Skin of body (tissue), 2 donors: ENCODE results near the gene SIK2. TPM values are rescaled to one million over a fixed set of nuclear protein-coding genes. Genes with fewer than 3 reads are reported as not detected.

ENCODE experiments used
- DNase-seq: peaks from one replicate; lab custom pipeline; 2025; lab: John Stamatoyannopoulos, UW
- total RNA-seq: library from RNA; depleted of rRNA; stranded (reverse); fragments of >200 nt; gene quantifications from one replicate; pipeline ENCODE4 v1.2.3, GENCODE V29; 2014

The SIK2 gene
- 20.7 TPM for total RNA-seq

DNA sequence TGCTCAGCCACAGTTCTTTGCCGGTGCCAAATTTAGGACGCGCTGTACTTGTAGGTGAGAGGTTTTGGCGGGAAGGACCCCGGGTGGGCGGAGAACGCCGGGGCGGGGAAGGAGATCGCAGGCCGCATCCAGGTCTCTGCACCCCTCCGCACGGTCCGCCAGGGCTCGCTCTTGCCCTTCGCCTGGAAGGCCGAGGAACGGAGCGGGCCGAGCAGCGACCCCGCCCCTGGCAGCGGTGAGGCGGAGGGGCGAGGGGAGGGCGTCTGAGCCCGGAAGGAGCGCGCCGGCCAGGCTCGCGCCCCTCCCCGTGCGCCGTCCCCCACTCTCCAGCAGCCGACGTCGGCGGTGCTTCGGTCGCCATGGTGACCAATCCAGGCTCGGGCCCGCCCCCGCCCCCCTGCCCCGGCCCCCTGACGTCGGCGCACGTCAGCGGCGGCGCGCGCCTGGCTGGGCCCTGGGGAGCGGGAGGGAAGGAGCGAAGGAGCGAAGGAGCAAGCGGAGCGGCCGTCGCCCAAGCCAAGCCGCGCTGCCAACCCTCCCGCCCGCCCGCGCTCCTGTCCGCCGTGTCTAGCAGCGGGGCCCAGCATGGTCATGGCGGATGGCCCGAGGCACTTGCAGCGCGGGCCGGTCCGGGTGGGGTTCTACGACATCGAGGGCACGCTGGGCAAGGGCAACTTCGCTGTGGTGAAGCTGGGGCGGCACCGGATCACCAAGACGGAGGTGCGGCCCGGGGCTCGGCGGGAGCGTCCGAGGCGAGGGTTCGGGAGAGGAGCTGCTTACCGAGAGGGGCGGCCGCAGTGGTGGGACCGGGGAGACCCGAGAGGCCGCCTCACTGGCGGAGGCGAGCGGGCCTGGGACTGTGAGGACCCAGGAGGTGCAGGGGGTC, at the start of gene SIK2:
Gene SIK2, plus strand, starts transcription at position 471 of the 886 bp plus-strand sequence. Its CDS starts 115 bp downstream, at position 586.
- DNase-seq, result peak; percentile 95

DNA sequence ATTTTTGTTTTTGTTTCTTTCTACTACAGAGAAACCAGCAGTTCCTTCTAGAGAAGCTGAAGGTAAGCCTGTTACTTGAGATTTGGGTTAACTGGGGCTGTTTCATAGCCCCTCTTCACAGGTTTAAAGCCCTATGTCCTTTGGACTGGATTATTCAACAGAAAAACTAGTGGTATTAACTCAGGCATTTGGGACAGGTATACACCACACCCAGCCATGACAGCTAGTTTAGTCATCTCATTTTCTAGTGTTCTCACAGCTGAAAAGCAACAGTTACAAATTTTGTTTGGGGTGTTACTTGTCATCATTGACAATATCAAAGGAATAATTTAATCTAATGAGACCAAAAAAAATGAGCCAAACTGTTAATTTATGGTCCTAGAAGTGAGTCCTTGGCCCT, 47.7 kb upstream of the SIK2 start:
- DNase-seq, result no peak

DNA sequence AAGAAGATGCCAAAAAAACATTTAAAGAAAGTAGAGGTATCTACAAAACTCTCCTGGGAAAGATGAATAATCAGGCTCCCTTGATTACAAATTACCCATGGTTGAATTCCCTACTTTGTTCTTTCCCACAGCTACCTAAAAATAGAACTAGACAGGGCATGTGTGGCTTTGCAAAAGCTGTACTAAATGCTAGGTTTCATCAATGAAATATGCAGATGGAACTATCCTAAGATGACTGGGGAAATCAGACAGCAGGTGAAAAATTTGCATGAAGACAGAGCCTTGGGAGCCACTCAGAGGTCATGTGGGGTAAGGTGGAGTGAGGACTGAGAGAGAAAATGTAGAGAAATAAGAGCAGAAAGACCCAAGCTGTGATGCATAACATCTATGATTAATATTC, 47.0 kb upstream of the SIK2 start:
- DNase-seq, result no peak

DNA sequence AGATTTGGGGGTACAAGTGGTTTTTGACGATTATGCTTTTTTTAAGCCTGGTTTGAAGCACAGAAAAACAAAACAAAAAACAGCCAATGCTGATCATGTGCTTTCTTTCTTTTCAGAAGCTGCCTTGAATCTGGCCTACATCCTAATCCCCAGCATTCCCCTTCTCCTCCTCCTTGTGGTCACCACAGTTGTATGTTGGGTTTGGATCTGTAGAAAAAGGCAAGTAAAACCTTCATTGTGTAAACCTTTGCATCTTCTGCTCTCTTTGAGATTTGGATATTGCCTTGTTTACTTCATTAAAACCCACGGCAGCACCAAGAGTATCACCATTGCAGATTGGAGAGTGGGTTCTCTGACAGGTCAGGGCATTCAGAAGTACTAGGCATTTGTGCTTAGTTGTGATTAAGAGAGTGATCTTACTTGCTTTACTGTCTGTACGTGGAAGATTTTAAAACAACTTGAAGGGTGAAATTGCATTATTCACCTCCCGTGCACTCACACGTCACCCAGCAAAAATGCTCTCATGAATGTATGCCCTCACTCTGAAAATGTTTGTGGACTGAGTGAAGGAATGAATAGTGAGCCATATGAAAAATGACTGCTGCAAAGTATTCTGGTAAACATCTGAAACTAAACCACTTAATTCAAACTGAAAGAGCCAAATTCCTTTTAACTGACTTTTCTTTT, 44.7 kb upstream of the SIK2 start:
- DNase-seq, result peak; percentile 23

DNA sequence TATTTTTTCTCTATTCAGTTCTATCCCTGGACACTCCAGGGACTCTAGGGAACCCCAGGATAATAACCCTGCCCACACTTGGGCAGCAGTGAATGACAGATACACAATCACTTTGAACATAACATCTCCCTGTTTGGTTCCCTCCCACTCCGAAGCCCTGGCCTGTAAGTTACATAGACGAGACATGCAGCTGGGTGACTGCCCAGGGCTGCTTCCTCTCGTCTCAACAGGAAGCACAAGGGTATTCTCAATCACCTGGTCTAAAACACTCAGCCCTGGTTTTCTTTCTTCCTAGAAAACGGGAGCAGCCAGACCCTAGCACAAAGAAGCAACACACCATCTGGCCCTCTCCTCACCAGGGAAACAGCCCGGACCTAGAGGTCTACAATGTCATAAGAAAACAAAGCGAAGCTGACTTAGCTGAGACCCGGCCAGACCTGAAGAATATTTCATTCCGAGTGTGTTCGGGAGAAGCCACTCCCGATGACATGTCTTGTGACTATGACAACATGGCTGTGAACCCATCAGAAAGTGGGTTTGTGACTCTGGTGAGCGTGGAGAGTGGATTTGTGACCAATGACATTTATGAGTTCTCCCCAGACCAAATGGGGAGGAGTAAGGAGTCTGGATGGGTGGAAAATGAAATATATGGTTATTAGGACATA, 42.3 kb upstream of the SIK2 start:
- no peak for DNase-seq

DNA sequence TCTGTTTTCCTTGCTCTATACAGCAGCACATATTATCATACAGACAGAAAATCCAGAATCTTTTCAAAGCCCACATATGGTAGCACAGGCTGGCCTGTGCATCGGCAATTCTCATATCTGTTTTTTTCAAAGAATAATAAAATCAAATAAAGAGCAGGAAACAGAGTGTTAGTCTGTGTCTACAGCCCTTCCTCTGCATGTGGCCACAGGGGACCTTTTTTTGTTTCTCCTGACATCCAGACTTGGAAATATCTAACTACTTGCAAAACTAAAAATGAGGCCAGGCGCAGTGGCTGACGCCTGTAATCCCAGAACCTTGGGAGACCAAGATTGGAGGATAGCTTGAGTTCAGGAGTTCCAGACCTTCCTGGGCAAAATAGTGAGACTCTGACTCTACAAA, 41.4 kb upstream of the SIK2 start:
- DNase-seq, result no peak

DNA sequence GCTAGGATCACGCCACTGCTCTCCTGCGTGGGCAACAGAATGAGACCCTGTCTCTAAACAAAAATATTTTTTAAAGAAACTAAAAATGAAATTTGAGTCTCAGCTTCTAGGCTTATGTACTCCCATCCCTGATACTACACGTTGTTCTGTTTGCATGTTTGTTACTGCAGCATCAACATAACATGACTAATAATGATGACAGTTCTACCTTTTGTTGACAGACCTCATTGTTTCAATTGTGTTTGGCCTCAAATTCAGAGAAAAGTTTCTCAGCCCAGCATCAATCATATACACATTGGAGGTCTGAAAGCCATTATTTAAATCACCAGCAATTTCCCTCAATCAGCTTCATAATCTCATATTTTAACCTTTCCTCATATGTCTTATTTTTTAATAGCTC, 40.9 kb upstream of the SIK2 start:
- no peak for DNase-seq

DNA sequence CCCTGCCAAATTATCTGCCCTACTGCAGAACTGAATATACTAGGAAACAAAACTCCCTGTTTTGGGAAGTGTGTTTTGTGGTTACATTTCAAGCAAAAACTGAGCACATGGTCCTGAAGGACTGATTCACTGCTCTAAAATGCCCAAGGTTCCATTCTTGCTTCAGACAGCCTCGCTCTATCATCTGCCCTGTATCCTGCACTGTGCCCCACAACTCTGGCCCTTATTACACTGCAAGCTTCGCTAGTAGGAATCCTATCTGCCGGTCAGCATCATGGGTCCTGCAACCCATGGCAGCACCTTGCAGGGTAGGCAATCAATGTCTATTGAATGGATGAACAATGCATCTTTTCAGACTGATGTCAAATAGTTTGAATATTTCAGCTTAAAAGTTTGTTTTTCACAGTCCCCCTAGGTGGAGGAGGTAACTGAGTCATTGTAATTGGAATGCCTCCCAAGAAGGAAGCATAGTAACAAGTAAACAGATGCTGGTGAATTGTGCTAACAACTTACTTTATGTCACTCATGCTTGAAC, 40.4 kb upstream of the SIK2 start:
- no peak for DNase-seq

DNA sequence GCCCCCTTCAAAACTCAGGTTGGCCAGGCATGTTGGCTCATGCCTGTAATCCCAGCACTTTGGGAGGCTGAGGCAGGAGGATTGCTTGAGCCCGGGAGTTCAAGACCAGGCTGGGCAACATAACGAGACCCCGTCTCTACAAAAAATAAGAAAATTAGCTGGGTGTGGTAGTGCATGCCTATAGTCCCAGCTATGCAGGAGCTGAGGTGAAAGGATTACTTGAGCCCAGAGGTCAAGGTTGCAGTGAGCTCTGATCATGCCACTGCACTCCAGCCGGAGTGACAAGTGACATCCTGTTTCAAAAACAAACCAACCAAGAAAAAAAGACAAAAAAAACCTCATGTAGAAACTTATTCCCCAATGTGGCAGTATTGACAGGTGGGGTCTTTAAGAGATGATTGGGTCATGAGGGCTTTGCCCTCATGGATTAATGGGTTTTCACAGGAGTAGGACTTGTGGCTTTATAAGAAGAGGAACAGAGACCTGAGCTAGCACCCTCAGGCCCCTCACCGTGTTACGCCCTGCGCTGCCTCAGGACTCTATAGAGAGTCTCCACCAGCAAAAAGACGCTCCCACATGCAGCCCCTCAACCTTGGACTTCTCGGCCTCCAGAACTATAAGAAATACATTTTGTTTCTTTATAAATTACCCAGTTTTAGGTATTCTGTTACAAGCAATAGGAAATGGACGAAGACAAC, 39.4 kb upstream of the SIK2 start:
- no peak for DNase-seq

DNA sequence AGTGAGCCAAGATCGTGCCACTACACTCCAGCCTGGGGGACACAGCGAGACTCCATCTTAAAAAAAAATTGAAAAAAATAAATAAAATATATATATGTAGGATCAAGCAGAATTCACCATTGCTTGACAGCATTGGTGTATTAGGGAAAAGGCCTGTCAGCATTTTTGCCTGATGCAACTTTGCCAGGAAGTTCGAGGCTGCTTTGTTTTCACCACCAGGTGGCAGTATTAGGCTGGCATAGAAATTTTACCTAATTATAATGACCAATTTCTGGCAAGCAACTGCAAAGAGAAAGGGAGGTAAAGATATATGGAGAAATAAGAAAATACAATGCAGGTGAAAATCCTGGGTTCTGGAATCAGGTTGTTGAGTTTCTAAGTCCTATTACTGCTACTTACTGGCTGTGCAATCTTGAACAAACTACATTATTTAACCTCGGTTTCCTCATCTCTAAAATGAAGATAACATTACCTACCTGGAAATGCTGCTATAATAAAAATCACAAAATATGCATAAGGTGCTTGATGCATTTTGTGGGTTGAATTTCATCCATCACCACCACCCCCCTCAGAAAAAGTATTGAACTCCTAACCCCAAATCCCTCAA, 37.0 kb upstream of the SIK2 start:
- DNase-seq, result peak; percentile 72

DNA sequence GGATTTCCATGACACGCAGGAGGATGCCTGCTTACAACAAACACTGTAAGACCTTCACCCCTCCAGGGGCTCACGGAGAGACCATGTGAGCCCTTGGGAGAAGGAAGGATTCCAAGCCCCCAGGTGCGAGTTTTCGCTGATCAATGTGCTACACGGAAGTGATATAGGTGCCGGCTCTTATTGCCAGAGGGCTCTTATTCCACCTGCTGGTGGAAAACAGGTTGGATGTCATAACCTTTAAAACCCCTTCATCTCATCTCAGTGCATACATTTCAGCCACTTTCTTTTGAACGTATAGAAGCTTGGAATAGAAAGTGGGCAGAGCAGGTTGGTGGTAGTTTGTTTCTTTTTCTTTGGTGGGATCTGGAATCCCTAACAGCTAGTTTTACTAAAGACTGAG, 35.9 kb upstream of the SIK2 start:
- no peak for DNase-seq

DNA sequence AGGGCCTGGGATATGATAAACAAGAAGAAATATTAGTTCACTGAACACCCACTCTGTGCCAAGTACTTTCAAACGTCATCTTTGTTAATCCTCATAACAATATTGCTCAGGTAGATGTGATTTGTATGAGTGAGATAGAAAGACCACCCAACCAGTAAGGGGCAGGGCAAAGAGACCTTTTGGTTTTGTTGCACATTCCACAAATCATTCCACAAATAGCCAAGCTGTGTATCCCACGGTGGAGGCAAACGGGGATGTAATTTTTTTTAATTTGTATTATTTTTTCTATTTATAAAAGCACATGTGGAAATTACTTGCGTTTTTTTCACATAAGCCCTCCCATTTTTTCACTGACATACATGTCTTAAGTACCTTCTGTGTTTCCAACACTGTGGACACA, 32.8 kb upstream of the SIK2 start:
- no peak for DNase-seq

DNA sequence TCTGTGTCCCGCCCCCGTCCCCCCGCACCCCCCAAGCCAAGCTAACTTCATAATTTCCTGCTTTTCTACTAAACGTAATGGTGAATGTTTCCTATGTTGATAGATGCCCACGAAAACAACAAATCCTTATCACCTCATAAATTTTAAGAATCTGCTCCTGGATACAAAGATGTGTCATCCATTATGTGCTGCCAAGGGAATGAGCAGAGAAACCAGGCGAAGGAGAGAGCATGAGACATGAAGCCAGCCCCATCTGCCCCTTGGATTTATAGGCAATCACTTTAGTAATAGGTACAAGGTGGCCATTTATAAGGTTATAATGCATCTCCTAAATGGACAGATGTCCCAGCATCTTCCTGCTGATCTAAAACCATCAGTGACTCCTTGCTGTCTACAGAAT, 31.5 kb upstream of the SIK2 start:
- no peak for DNase-seq

DNA sequence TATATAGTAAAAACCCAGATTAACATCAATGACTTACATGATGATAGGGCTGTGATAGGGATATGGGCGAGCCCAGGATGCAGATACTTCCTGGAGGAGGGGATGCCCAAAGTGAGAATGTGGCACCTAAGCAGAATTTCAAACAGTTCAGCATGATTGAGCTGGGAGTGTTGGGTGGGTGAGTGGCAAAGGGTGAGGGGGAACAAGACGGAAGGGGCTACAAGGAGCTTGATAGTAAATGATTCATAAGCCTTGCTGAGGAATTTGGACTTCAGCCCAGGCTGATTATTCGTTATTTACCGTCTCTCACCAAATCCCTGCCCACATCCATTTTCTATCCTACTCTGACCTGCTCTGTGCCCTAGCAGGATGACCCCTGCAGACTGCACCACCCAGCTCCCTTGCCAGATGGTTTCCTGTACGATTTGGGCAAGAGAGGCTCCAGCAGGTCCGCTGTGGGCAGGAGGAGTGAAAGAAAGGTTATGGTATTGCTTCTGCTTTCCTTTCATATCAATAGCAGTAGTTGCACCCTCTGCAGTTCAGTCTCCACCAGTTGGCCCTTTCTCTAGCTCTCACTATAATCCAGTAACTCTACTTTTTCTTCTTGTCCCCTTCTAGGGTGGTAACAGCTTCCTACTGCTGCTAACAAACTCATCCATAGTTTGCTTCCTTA, 30.3 kb upstream of the SIK2 start:
- DNase-seq, result no peak

DNA sequence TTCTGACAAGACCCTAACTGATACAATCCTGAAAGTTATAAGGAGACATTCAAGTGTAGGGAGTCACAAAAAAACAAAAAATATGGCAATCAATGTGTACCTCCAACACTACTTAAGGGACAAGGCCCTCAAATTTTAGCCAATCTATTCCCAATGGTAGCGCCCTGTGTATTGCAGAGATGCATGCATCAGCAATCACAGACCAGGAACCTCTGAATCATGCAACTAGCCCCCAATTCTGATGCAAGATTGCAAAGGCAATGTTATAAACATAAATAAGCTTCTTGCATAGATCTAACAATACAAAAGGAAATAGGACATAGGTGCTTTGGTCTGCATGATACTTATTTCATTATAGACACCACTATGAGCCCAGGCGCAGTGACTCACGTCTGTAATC, 29.7 kb upstream of the SIK2 start:
- no peak for DNase-seq

DNA sequence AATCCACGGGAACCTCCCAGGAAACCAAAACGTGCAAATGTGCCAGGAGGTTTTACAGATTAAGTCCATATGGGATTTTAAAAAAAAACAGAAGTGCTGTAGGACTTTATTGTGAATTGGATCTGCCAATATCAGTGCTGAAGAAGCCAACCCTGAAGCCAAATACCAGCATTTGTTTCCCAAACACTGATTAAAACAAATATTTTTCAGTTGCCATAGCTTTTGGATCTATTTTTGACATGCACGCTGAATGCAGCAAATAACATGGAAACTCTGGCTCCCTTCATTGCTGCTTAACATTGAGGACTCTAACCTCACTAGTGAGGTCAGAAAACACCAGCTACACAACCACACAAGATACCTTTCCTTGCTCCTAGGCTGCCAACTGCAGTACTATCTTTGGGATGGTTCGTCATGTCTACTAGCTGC, 28.4 kb upstream of the SIK2 start:
- DNase-seq, result peak; percentile 92

DNA sequence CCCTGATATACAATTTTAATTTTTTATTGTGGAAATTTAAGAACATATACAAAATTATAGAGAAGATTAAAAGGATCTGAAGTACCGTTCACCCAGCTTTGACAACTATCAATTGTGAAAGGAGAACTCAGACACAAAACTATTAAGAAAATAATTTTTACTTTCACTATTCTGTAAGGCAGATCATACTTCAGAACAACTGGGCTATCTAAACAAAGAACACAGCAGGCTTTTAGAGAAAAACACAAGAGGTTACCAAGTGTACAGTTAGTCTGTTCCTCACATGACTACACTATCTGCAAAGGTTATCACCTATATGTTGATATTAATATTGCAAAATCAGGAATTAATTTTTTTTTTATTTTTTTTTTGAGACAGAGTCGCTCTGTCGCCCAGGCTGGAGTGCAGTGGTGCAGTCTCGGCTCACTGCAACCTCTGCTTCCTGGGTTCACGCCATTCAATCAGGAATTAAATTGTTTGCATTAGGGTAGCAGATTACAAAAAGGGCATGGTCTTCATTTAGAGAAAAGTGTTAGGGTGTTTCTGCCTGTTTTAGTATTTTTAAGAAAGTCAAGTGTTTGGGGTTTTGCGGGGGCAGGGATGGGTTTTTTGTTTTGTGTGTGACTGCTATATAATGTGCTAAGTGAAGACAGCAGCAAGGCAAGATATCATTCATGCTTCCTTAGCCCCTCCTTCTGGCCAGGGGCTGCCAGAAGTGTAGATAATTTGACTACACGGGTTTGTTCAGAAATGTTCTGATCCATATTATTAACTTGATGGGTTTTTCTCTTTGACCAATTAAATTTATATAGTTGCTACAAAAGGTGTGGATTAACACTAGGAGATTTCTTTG, 27.6 kb upstream of the SIK2 start:
- peak; percentile 18 for DNase-seq

DNA sequence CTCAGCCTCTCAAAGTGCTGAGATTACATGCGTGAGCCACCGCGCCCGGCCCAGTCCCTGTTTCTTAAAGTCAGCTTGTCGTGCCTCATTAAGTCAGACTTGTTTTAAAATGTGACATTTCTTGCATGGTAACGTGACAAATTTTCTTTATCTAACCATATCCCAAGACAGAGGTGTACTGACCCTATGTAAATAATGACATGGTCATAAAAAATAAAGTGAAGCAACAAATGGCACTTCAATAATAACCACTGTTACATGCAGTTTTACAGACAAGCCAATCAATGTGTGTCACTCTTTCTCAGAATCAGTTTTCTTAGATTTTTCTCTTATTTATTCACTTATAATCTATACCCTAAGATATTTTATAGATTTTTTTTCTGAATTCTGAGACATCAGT, 26.5 kb upstream of the SIK2 start:
- no peak for DNase-seq

DNA sequence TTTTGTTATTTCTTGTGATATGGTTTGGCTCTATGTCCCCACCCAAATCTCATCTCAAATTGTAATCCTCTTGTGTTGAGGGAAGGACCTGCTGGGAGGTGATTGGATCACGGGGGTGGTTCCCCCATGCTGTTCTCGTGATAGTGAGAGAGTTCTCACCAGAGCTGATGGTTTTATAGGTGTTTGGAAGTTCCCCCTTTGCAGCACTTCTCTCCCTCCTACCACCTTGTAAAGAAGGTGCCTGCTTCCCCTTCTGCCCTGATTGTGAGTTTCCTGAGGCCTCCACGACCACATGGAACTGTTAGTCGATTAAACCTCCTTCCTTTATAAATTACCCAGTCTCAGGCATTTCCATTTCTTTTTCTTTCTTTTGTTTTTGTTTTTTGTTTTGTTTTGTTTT, 24.4 kb upstream of the SIK2 start:
- no peak for DNase-seq

DNA sequence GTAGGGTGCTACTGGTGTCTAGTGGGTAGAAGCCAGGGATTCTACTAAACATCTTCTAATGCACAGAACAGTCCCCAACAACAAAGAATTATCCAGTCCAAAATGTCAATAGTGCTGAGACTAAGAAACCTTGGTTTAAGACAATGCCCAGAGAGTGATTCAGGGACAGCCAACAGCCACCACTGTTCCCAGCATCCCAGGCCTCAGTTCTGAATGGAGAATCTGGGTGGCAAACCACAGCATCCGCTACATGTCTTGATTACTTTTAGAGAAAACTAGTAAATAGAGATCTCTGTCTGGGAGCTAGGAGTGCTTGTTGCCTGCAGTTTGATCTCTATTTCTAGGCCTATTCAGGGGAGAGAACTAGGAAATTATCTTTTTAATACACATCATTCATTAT, 20.9 kb upstream of the SIK2 start:
- no peak for DNase-seq
